ENCODE data around the gene ICE2. TPM values are rescaled to one million over a fixed set of nuclear protein-coding genes. Genes with fewer than 3 reads are reported as not detected.
A peak's percentile ranks its signal among the peaks of the same experiment; 100 is the strongest.
"Not testable (repeated sequence)": the region's sequence is repeated elsewhere in the genome, so short reads cannot be mapped to it uniquely, and the experiment has no call there.

Gene ICE2
- total RNA-seq, 4 donors from 2014 or later = 5.8 to 19.0 (median 14.3) TPM

GRCh38 chr15:60416484-60416883 lies 62.5 kb downstream of the ICE2 start:
- ATAC-seq = no peak

GRCh38 chr15:60414016-60414682 lies 64.8 kb downstream of the ICE2 start:
- in situ Hi-C loops (cut with MboI; ENCODE audit: low sequenced_read_pairs in 4 of 4) = no loop called here
- TF ChIP-seq POLR2A (IDR thresholded peaks at IDR 0.05) (no peak), CTCF (IDR thresholded peaks at IDR 0.05 in 4 of 5, conservative IDR thresholded peaks at IDR 0.05 in 1 of 5) (no peak)
- H3K27ac ChIP-seq = peak overlapping the region in 3 of 4 donors; percentile 31 to 44 (median 38)
- H3K9me3 ChIP-seq = no peaks in the 10 kb centered on the region
- no peaks in the 10 kb centered on the region for H3K4me1 ChIP-seq
- intact Hi-C loops (cut with DNase I; ENCODE audit: low total_unique reads) = no loop called here
- no peaks in the 10 kb centered on the region for H3K27me3 ChIP-seq
- peak in 1 of 2 donors; percentile 50 for ATAC-seq
- no peak for DNase-seq
- H3K4me3 ChIP-seq = no peak overlapping the region
- no peaks in the 10 kb centered on the region for H3K36me3 ChIP-seq

More at GRCh38 chr15:60416484-60416883, 62.5 kb downstream of the ICE2 start:
- TF ChIP-seq POLR2A (IDR thresholded peaks at IDR 0.05) (no peak), CTCF (IDR thresholded peaks at IDR 0.05 in 4 of 5, conservative IDR thresholded peaks at IDR 0.05 in 1 of 5) (no peak)
- no peaks in the 10 kb centered on the region for H3K9me3 ChIP-seq
- intact Hi-C loops (cut with DNase I; ENCODE audit: low total_unique reads) (no loop called here), in situ Hi-C loops (cut with MboI; ENCODE audit: low sequenced_read_pairs in 4 of 4) (no loop called here)
- DNase-seq = no peak
- H3K27ac ChIP-seq = no peak overlapping the region
- no peaks in the 10 kb centered on the region for H3K4me1 ChIP-seq
- H3K4me3 ChIP-seq = no peak overlapping the region
- H3K27me3 ChIP-seq = no peaks in the 10 kb centered on the region
- H3K36me3 ChIP-seq = no peaks in the 10 kb centered on the region

- no peaks in the 10 kb centered on the region for H3K36me3 ChIP-seq
- H3K4me3 ChIP-seq = no peak overlapping the region
- intact Hi-C loops (cut with DNase I; ENCODE audit: low total_unique reads) (no loop called here), in situ Hi-C loops (cut with MboI; ENCODE audit: low sequenced_read_pairs in 4 of 4) (no loop called here)
- H3K27ac ChIP-seq = peak overlapping the region in 3 of 4 donors; percentile 16 to 38 (median 34)
- H3K27me3 ChIP-seq = no peaks in the 10 kb centered on the region
- ATAC-seq (no peak), DNase-seq (no peak)
- peaks cover 0 to 6% of the 10 kb centered on the region in 2 donors for H3K4me1 ChIP-seq
- no peak for TF ChIP-seq POLR2A (IDR thresholded peaks at IDR 0.05)
- no peak for TF ChIP-seq CTCF (IDR thresholded peaks at IDR 0.05 in 4 of 5, conservative IDR thresholded peaks at IDR 0.05 in 1 of 5)
- H3K9me3 ChIP-seq = no peaks in the 10 kb centered on the region
These were observed 65.6 kb downstream of the ICE2 start for GRCh38 chr15:60413231-60413824.

- H3K9me3 ChIP-seq; H3K27me3 ChIP-seq; H3K36me3 ChIP-seq; H3K4me3 ChIP-seq; DNase-seq; in situ Hi-C loops (cut with MboI; ENCODE audit: low sequenced_read_pairs in 4 of 4); intact Hi-C loops (cut with DNase I; ENCODE audit: low total_unique reads); ATAC-seq: not testable (repeated sequence)
- Histone ChIP-seq H3K4me1 (peaks cover 4 to 11% of the 10 kb centered on the region in 2 donors), H3K27ac (peak overlapping the region in 1 of 4 donors; percentile 34)
These were observed 66.1 kb downstream of the ICE2 start for GRCh38 chr15:60412807-60413206.

- H3K27ac ChIP-seq = no peak overlapping the region
- in situ Hi-C loops (cut with MboI; ENCODE audit: low sequenced_read_pairs in 4 of 4) (no loop called here), intact Hi-C loops (cut with DNase I; ENCODE audit: low total_unique reads) (loop anchor here (1.0 kb wide), 1 partner anchor 44 kb away; no protein-coding TSS in a partner anchor)
- no peaks in the 10 kb centered on the region for H3K9me3 ChIP-seq
- no peak for ATAC-seq
- H3K4me1 ChIP-seq = peaks cover 13 to 20% of the 10 kb centered on the region in 2 donors
- no peaks in the 10 kb centered on the region for H3K36me3 ChIP-seq
- no peak overlapping the region for H3K4me3 ChIP-seq
- H3K27me3 ChIP-seq = no peaks in the 10 kb centered on the region
- no peak for TF ChIP-seq POLR2A (IDR thresholded peaks at IDR 0.05)
- no peak for TF ChIP-seq CTCF (IDR thresholded peaks at IDR 0.05 in 4 of 5, conservative IDR thresholded peaks at IDR 0.05 in 1 of 5)
- DNase-seq = no peak
These were observed 67.0 kb downstream of the ICE2 start for GRCh38 chr15:60411774-60412425.

- H3K27me3 ChIP-seq; H3K4me3 ChIP-seq; H3K27ac ChIP-seq; H3K36me3 ChIP-seq; in situ Hi-C loops (cut with MboI; ENCODE audit: low sequenced_read_pairs in 4 of 4); H3K9me3 ChIP-seq; DNase-seq; ATAC-seq; intact Hi-C loops (cut with DNase I; ENCODE audit: low total_unique reads): not testable (repeated sequence)
- peaks cover 25 to 32% of the 10 kb centered on the region in 2 donors for H3K4me1 ChIP-seq
These were observed 68.6 kb downstream of the ICE2 start for GRCh38 chr15:60410350-60410749.
